Occipital lobe (tissue), 2 donors: ENCODE results near the gene ANKRD53. TPM values are rescaled to one million over a fixed set of nuclear protein-coding genes. Genes with fewer than 3 reads are reported as not detected.
"Not testable (repeated sequence)": the region's sequence is repeated elsewhere in the genome, so short reads cannot be mapped to it uniquely, and the experiment has no call there.

ENCODE experiments used
- DNase-seq: peaks from one replicate; lab custom pipeline; 2025; lab: John Stamatoyannopoulos, UW
- total RNA-seq: library from RNA; depleted of rRNA; stranded (reverse); fragments of >200 nt; gene quantifications from one replicate; pipeline ENCODE4 v1.2.3, GENCODE V29; 2014

The ANKRD53 gene
- total RNA-seq, 1 donor from 2014 or later, result 0.62 TPM

GRCh38 chr2:70988726-70989648, 10.6 kb downstream of the ANKRD53 start:
- DNase-seq, result no peak

- DNase-seq, result no peak
These were observed 11.8 kb downstream of the ANKRD53 start for GRCh38 chr2:70990216-70990615.

- no peak for DNase-seq
These were observed 12.7 kb downstream of the ANKRD53 start for GRCh38 chr2:70991142-70991541.

GRCh38 chr2:70991742-70992141, 13.3 kb downstream of the ANKRD53 start:
- DNase-seq, result no peak

GRCh38 chr2:70992945-70993853, 14.8 kb downstream of the ANKRD53 start:
- no peak for DNase-seq

GRCh38 chr2:70994009-70994698, 15.7 kb downstream of the ANKRD53 start:
- no peak for DNase-seq

- DNase-seq, result peak; percentile 86
These were observed 16.4 kb downstream of the ANKRD53 start, which contains the start of gene TEX261 for GRCh38 chr2:70994699-70995425. Gene TEX261, minus strand, starts transcription at chr2:70994873. Its CDS starts 116 bp downstream, at chr2:70994757.

GRCh38 chr2:70995426-70995729, 16.9 kb downstream of the ANKRD53 start:
- DNase-seq, result no peak

- DNase-seq, result not testable (repeated sequence)
These were observed 20.5 kb downstream of the ANKRD53 start for GRCh38 chr2:70998885-70999284.

GRCh38 chr2:70999362-70999761, 20.9 kb downstream of the ANKRD53 start:
- no peak for DNase-seq

GRCh38 chr2:70999931-71000330, 21.5 kb downstream of the ANKRD53 start:
- not testable (repeated sequence) for DNase-seq

- peak; percentile 37 for DNase-seq
These were observed 22.6 kb downstream of the ANKRD53 start for GRCh38 chr2:71000780-71001591.

- DNase-seq, result no peak
These were observed 23.1 kb downstream of the ANKRD53 start for GRCh38 chr2:71001592-71001927.

GRCh38 chr2:71001981-71002570, 23.6 kb downstream of the ANKRD53 start:
- DNase-seq, result no peak

GRCh38 chr2:71003396-71003795, 25.0 kb downstream of the ANKRD53 start:
- DNase-seq, result no peak

- DNase-seq, result no peak
These were observed 25.7 kb downstream of the ANKRD53 start for GRCh38 chr2:71003966-71004755.

- no peak for DNase-seq
These were observed 26.4 kb downstream of the ANKRD53 start for GRCh38 chr2:71004857-71005256.

- no peak for DNase-seq
These were observed 27.1 kb downstream of the ANKRD53 start for GRCh38 chr2:71005271-71006202.
